Measurements from ENCODE around the gene EPO.

DNA sequence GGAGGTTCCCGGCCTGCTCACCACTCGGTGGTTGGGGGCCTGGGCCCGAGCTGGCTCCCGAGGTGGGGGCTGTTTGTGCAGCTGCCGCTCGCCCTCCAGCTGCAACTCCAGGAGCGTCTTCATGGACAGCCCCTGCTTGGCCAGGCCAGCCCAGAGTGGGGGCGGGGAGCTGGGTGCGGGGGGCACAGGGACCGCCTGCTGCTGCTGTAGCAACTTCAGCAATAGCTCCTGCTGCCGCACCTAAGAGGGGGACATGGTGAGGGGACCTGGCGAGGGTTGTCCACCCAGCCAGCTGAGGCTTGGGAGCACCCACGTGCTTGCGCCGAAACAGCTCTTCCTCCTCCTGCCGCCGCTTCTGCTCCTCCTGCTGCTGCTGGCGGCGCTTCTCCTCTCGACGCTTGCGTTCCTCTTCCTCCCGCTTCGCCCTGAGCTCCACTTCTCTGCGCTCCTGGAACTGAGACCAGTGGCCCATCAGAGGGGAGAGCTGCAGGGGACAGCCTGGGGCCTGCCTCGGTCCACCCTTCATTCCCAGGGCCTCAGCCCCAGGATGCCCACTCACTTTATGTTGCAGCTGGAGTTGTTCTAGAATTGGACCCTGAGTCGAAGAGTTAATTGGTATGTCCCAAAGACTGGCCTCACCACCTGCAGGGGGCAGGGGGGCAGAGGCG is 37.1 kb upstream of the EPO start:
- no peak for TF ChIP-seq BHLHE40 (IDR thresholded peaks at IDR 0.05; ENCODE audit: borderline replicate concordance)
- TF ChIP-seq, protein P1, sequence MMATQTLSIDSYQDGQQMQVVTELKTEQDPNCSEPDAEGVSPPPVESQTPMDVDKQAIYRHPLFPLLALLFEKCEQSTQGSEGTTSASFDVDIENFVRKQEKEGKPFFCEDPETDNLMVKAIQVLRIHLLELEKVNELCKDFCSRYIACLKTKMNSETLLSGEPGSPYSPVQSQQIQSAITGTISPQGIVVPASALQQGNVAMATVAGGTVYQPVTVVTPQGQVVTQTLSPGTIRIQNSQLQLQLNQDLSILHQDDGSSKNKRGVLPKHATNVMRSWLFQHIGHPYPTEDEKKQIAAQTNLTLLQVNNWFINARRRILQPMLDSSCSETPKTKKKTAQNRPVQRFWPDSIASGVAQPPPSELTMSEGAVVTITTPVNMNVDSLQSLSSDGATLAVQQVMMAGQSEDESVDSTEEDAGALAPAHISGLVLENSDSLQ (IDR thresholded peaks at IDR 0.05): no peak
- TF ChIP-seq NFRKB (IDR thresholded peaks at IDR 0.05): no peak
- TF ChIP-seq SP1 (IDR thresholded peaks at IDR 0.05): no peak
- no peak for TF ChIP-seq ELF4 (IDR thresholded peaks at IDR 0.05)
- no peak for TF ChIP-seq FOXK2 (IDR thresholded peaks at IDR 0.05)
- no peak for TF ChIP-seq ZNF384 (IDR thresholded peaks at IDR 0.05)
- no peak for TF ChIP-seq FOXM1 (IDR thresholded peaks at IDR 0.05; ENCODE audit: borderline replicate concordance)
- no peak for TF ChIP-seq FOXA1 (IDR thresholded peaks at IDR 0.05)
- no peak for TF ChIP-seq L3MBTL2 (conservative IDR thresholded peaks at IDR 0.05)
- TF ChIP-seq HDGF (IDR thresholded peaks at IDR 0.05; ENCODE audit: borderline replicate concordance): no peak
- TF ChIP-seq SUZ12 (IDR thresholded peaks at IDR 0.05): no peak
- TF ChIP-seq TARDBP (IDR thresholded peaks at IDR 0.05): no peak
- no peak for TF ChIP-seq LEF1 (IDR thresholded peaks at IDR 0.05; ENCODE audit: borderline replicate concordance)

Data from HEK293T (cell line).